ENCODE data around the gene YPEL1.

The YPEL1 gene

DNA sequence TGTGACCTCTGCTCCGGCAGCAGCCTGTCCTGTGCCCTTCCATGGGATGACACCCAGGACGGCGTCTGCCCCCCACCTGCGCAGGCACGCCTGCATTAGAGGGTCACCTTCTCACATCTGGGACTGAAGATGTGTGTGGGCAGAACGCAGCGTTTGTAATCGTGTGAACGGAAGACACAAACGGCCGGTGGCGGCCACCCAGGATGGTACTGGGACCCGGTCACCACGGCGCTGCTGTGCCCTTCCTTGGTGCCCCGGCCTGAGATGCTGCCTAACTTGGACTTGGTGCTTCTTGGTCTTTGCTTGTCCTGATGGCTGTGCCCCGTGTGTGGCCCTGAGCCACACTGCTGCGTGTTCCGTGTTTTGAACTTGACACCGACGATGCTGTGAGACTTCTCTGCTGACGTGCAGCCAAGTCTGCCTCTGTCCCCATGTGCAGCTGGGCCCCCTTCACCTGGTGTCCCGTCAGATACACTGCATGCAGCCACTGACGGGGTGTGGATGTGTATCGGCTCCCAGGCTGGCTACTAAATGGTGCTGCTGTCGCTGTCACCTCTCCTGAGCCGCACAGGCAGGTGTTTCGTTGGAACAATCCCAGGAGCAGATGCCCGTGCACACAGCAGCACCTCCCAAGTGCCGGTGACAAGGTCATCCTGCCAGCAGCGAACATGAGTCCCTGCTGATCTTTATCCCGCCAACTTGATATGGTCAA is 21.4 kb downstream of the YPEL1 start:
- peaks cover 31% of the 10 kb centered on the region for H3K4me1 ChIP-seq
- H4K20me1 ChIP-seq, result peaks cover 79% of the 10 kb centered on the region
- TF ChIP-seq Cebpa-rat (IDR thresholded peaks at IDR 0.05), result no peak
- no peaks in the 10 kb centered on the region for H3K27me3 ChIP-seq
- H3K4me2 ChIP-seq, result no peak overlapping the region
- H3K36me3 ChIP-seq, result peaks cover 43% of the 10 kb centered on the region
- H3K4me3 ChIP-seq, result no peak overlapping the region
- no peak overlapping the region for H3K9ac ChIP-seq
- H3K27ac ChIP-seq, result 0 out of 2 replicates have a peak overlapping the region, but pooled peaks have one; percentile 4
- no peaks in the 10 kb centered on the region for H3K9me3 ChIP-seq

DNA sequence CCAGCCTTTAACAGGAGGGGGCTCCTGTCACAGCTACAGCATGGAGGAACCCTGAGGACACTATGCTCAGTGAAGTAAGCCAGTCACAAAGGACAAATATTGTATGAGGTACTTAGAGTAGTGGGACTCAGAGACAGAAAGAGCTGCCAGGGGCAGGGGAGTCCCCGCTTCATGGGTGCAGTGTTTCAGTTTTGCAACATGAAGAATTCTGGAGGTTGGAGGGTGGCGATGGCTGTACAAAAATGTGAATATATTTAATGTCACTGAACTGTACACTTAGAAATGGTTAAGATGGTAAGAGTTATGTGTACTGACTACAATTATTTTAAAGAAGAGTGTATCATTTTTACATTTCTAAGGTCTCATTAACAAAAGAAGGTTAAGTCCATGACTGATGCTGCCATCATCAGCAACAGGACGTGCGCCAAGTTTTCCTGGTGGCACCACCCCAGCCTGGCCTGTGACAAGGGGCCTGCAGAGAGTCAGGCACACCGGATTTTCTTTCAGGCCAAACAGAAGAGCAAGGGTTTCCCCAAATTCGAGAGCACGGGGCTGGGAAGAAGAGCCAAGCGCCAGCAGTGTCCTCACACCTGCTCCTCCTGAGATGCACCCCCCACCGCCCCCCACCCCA is 22.1 kb downstream of the YPEL1 start:
- H3K36me3 ChIP-seq, result peaks cover 50% of the 10 kb centered on the region
- H3K4me3 ChIP-seq, result no peak overlapping the region
- H3K9me3 ChIP-seq, result no peaks in the 10 kb centered on the region
- H3K4me2 ChIP-seq, result no peak overlapping the region
- 0 out of 2 replicates have a peak overlapping the region, but pooled peaks have one; percentile 4 for H3K27ac ChIP-seq
- H3K27me3 ChIP-seq, result no peaks in the 10 kb centered on the region
- H3K9ac ChIP-seq, result no peak overlapping the region
- peaks cover 72% of the 10 kb centered on the region for H4K20me1 ChIP-seq
- H3K4me1 ChIP-seq, result peaks cover 25% of the 10 kb centered on the region
- no peak for TF ChIP-seq Cebpa-rat (IDR thresholded peaks at IDR 0.05)

DNA sequence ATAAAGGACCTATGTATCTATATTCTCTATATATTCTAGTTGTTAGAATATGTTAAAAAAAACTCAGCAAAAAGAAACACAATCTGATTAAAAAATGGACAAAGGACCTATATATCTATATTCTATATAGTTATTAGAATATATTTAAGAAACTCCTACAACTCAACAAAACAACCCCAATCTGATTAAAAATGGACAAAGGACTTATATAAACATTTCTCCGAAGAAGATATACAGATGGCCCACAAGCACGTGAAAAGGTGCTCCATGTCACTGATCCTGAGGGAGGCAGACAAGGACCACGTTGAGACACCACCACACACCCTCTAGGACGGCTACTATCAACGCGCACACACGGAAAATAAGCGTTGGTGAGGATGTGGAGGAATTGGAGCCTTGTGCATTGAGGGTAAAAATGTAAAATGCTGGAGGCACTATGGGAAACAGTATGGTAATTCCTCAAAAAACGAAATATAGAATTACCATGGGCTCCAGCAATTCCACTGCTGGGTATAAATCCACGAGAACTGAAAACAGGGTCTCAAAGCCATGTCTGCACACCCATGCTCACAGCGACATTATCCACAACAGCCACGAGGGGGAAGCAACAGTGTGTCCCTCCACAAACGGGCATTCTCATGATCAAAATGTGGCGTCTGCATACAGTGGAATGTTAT is 22.7 kb downstream of the YPEL1 start:
- no peak for TF ChIP-seq Cebpa-rat (IDR thresholded peaks at IDR 0.05)
- Histone ChIP-seq H3K27ac (no peak overlapping the region), H3K9me3 (no peaks in the 10 kb centered on the region), H3K9ac (no peak overlapping the region), H3K27me3 (no peaks in the 10 kb centered on the region), H3K4me3 (no peak overlapping the region), H3K36me3 (peaks cover 57% of the 10 kb centered on the region), H3K4me1 (peaks cover 18% of the 10 kb centered on the region), H4K20me1 (peaks cover 66% of the 10 kb centered on the region), H3K4me2 (no peak overlapping the region)

DNA sequence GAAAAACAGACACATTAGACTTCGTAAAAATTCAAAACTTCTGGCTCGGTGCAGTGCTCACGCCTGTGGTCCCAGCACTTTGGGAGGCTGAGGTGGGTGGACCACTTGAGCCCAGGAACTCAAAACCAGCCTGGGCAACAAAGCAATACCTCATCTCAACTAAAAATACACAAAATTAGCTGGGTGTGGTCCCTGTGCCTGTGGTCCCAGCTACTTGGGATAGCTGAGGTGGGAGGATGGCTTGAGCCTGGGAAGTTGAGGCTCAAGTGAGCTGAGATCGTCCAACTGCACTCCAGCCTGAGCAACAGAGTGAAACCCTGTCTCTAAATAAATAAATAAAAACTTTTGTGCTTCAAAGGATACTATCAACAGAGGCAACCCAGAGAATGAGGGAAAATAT is 23.7 kb downstream of the YPEL1 start:
- peaks cover 57% of the 10 kb centered on the region for H4K20me1 ChIP-seq
- peaks cover 67% of the 10 kb centered on the region for H3K36me3 ChIP-seq
- no peak overlapping the region for H3K9ac ChIP-seq
- no peak overlapping the region for H3K4me3 ChIP-seq
- H3K9me3 ChIP-seq, result no peaks in the 10 kb centered on the region
- no peak for TF ChIP-seq Cebpa-rat (IDR thresholded peaks at IDR 0.05)
- no peaks in the 10 kb centered on the region for H3K27me3 ChIP-seq
- peaks cover 12% of the 10 kb centered on the region; the same call in 1 of the 2 replicates for H3K4me1 ChIP-seq
- no peak overlapping the region for H3K27ac ChIP-seq
- H3K4me2 ChIP-seq, result no peak overlapping the region

DNA sequence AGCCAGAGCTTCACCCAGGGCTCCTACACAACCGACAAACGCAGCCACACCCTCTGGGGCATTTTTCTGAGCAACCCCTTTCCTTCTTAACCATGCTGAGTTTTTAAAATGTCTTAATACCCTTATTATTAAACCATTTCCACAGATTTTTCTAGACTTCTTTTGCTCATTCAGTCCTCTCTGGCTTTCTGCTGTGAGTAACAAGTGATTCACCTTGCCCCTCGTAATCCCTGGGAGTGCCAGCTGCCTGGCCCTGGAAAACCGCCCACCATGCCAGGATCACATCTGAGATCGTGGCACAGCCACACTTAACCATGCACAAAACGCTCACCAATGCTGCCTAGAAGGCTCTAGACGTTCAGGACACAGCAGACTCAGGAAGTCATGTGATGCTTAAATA is 25.4 kb downstream of the YPEL1 start:
- H3K9me3 ChIP-seq, result no peaks in the 10 kb centered on the region
- no peak overlapping the region for H3K27ac ChIP-seq
- H3K27me3 ChIP-seq, result no peaks in the 10 kb centered on the region
- H4K20me1 ChIP-seq, result peaks cover 58% of the 10 kb centered on the region
- no peak overlapping the region for H3K9ac ChIP-seq
- TF ChIP-seq Cebpa-rat (IDR thresholded peaks at IDR 0.05), result no peak
- peaks cover 84% of the 10 kb centered on the region for H3K36me3 ChIP-seq
- H3K4me3 ChIP-seq, result no peak overlapping the region
- no peak overlapping the region for H3K4me2 ChIP-seq
- peaks cover 12% of the 10 kb centered on the region; the same call in 1 of the 2 replicates for H3K4me1 ChIP-seq

DNA sequence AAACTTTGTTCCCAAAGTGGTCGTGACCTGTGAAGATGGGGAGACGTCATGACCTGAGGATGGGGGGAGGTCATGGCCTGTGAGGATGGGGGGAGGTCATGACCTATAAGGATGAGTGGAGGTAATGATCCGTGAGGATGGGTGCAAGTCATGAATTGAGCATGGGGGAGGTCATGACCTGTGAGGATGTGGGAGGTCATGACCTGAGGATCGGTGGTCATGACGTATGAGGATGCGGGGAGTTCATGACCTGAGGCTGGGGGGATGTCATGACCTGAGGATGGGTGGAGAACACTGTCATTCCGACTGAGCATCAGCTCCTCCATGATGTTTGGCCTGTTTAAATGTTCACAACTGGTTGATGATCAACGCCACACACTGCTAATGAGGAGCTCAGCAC is 25.9 kb downstream of the YPEL1 start:
- Histone ChIP-seq H3K27ac (no peak overlapping the region), H3K9ac (no peak overlapping the region), H3K9me3 (no peaks in the 10 kb centered on the region), H3K4me2 (no peak overlapping the region), H4K20me1 (peaks cover 57% of the 10 kb centered on the region), H3K4me1 (peaks cover 12% of the 10 kb centered on the region; the same call in 1 of the 2 replicates), H3K27me3 (no peaks in the 10 kb centered on the region), H3K4me3 (no peak overlapping the region), H3K36me3 (peaks cover 86% of the 10 kb centered on the region)
- TF ChIP-seq Cebpa-rat (IDR thresholded peaks at IDR 0.05), result no peak

DNA sequence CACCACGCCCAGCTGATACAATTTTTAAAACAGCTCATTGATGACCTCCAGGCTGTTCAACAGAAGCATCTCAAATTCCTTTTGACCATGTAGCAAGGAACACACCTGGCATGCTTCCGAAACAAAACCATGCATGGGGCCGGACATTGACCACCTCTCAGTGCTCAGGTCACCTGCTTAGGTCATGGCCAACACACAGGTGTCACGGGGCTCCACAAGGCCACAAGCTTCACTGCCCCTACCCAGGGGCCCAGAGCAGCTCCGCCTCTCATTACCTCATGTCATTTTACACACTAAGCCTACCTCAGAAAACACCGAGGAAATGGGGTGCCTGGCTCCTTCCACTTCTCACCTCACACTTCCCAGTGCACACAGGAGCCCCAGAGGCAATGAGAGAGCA is 26.6 kb downstream of the YPEL1 start:
- Histone ChIP-seq H3K9me3 (no peaks in the 10 kb centered on the region), H3K27ac (no peak overlapping the region)

DNA sequence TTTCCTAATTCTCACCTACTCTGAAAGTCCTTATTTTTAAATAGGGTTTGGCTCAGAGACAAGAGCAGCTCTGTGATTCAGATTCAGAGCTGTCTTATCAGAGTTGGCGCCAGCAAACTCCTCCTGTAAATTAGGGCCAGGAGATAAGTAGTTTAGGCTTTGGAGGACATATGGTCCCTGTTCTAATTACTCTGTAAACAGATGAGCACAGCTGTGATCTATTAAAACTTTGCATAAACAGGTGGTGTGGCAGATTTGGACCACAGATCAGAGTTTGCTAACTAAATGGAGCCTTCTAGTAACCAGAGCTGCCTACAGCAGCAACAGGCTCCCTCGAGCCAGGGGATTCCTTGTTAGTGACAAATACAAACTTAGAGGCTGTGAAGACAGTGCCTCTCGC is 27.9 kb downstream of the YPEL1 start:
- Histone ChIP-seq H3K27ac (no peak overlapping the region), H3K9ac (peak overlapping the region; percentile 30; the same call in 1 of the 2 replicates), H4K20me1 (peaks cover 38% of the 10 kb centered on the region), H3K4me2 (no peak overlapping the region), H3K9me3 (no peaks in the 10 kb centered on the region), H3K4me1 (no peaks in the 10 kb centered on the region; the same call in 1 of the 2 replicates), H3K4me3 (no peak overlapping the region), H3K27me3 (no peaks in the 10 kb centered on the region), H3K36me3 (peaks cover 93% of the 10 kb centered on the region)
- TF ChIP-seq Cebpa-rat (IDR thresholded peaks at IDR 0.05), result no peak

More for the DNA sequence above, 26.6 kb downstream of the YPEL1 start:
- Histone ChIP-seq H3K27me3 (no peaks in the 10 kb centered on the region), H4K20me1 (peaks cover 51% of the 10 kb centered on the region), H3K36me3 (peaks cover 86% of the 10 kb centered on the region), H3K9ac (no peak overlapping the region), H3K4me3 (no peak overlapping the region), H3K4me1 (peaks cover 12% of the 10 kb centered on the region; the same call in 1 of the 2 replicates), H3K4me2 (no peak overlapping the region)
- no peak for TF ChIP-seq Cebpa-rat (IDR thresholded peaks at IDR 0.05)

DNA sequence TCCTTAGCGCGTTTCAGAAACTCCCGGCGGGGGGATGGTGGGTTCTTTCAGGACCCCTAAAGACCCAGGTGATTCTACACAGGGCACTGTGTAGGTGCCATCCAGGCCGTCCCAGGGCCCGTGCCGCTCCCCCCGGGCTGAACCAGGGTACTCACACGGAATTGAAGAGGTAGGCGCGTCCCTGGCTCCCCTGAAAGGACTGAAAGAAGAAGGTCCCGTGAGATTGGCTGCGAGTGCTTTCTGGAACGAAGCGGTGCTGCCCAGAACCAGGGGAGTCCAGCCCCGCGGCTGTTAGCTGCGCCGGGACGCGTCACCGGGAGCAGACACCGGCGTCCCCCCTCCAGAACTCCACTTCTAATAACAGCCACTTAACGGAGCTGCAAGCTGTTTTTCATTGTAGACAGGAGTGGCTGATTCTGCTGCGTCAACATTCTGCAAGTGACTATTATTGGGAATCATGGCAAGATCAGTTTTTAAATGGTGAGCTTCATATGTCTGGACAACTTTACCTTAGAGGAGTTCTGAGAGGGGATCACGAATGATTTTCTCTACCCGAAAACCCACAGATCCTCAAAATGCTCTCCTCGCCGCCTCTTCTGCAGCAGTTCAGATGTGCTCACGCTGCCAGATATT is 31.8 kb downstream of the YPEL1 start:
- H3K27me3 ChIP-seq, result no peaks in the 10 kb centered on the region
- H3K9ac ChIP-seq, result no peak overlapping the region
- H4K20me1 ChIP-seq, result peaks cover 24% of the 10 kb centered on the region; the same call in 1 of the 2 replicates
- H3K4me1 ChIP-seq, result peaks cover 9% of the 10 kb centered on the region
- no peak overlapping the region for H3K4me3 ChIP-seq
- no peaks in the 10 kb centered on the region for H3K9me3 ChIP-seq
- no peak overlapping the region for H3K4me2 ChIP-seq
- H3K27ac ChIP-seq, result no peak overlapping the region
- H3K36me3 ChIP-seq, result peaks cover 100% of the 10 kb centered on the region
- TF ChIP-seq Cebpa-rat (IDR thresholded peaks at IDR 0.05), result no peak

Data from BLaER1 (cell line).